HepG2 (cell line): ENCODE data around the gene KIRREL3. TPM values are rescaled to one million over a fixed set of nuclear protein-coding genes. Genes with fewer than 3 reads are reported as not detected.

Experiments
- ATAC-seq: fragments of 200-7000 bp; cut with Tn5 transposase; 3 replicates; pipeline ENCODE4 v1.9.1; 2020; ENCODE audit warnings: mild to moderate bottlenecking, moderate library complexity
- BruUV-seq: library from RNA; stranded (reverse); fragments of 400-500 nt; replicated peaks from 2 replicates; lab custom pipeline; 2021; lab: Mats Ljungman, UMichigan
- CTCF ChIA-PET: fragments of 300-600 bp; formaldehyde crosslinking; extraction: SDS; loops from one replicate; lab custom pipeline; 2021; ENCODE audit warnings: low total read pairs, inconsistent platforms, low intra/inter-chr PET ratio; lab: Yijun Ruan, JAX
- POLR2A ChIA-PET: fragments of 350-600 bp; sonication (Branson Sonifier 250); formaldehyde crosslinking; loops from one replicate; lab custom pipeline; 2020; ENCODE audit warnings: antibody characterized with exemption, inconsistent platforms; lab: Yijun Ruan, JAX
- DNase-seq: peaks from one replicate; pipeline ENCODE4 v3.0.0-alpha.2; 2015; ENCODE audit warnings: low spot score
- FAIRE-seq: peaks from 3 replicates; lab custom pipeline; 2011; peaks lifted over from hg19 to GRCh38; lab: Jason Lieb, UNC
- H2AFZ ChIP-seq: one replicate; pipeline ENCODE4 v1.6.1; 2011; ENCODE audit warnings: low read length, inconsistent platforms
- H3K27ac ChIP-seq: fragments of 300-600 bp; 3 replicates; pipeline ENCODE4 v1.8.0; 2011; ENCODE audit warnings: mixed run types, mild to moderate bottlenecking, mixed read lengths, low read length, inconsistent platforms; ENCODE audit not compliant: insufficient read depth; ENCODE audit errors: extremely low read length
- H3K27me3 ChIP-seq, 2 experiments: fragments of 200-600 bp in 1 of 2; 2 replicates in 1 of 2; 3 replicates in 1 of 2; pipeline versions ENCODE4 v1.6.0 to v1.8.0; 2011; ENCODE audit warnings: low read length in 2 of 2, mild to moderate bottlenecking in 2 of 2, moderate library complexity in 2 of 2, inconsistent platforms in 1 of 2; ENCODE audit not compliant: insufficient read depth in 2 of 2, control insufficient read depth in 1 of 2
- H3K36me3 ChIP-seq, 2 experiments: fragments of 200-600 bp in 1 of 2; replicated peaks in 1 of 2; 2 replicates in 1 of 2; 3 replicates in 1 of 2; pipeline versions ENCODE4 v1.5.1 to v1.8.0; 2011; ENCODE audit warnings: low read length in 2 of 2, inconsistent platforms in 1 of 2; ENCODE audit not compliant: insufficient read depth in 2 of 2, control insufficient read depth in 1 of 2
- H3K4me1 ChIP-seq: 2 replicates; pipeline ENCODE4 v1.5.1; 2012; ENCODE audit warnings: low read length, inconsistent platforms; ENCODE audit not compliant: insufficient read depth
- H3K4me2 ChIP-seq: 2 replicates; pipeline ENCODE4 v1.6.0; 2011; ENCODE audit warnings: low read depth, low read length, inconsistent platforms
- H3K4me3 ChIP-seq, 3 experiments: fragments of 200-600 bp in 1 of 3; sonication (generic), shearing (Covaris generic) in 1 of 3; replicated peaks in 1 of 3; 2 replicates each; pipeline ENCODE4 v1.5.1; 2011 to 2016; ENCODE audit warnings: low read length in 3 of 3, inconsistent platforms in 2 of 3, low read depth in 2 of 3, mild to moderate bottlenecking in 2 of 3, control low read depth in 1 of 3, mixed read lengths in 1 of 3; ENCODE audit not compliant: insufficient read depth in 1 of 3
- H3K79me2 ChIP-seq: one replicate; pipeline ENCODE4 v1.6.1; 2011; ENCODE audit warnings: low read length, inconsistent platforms; ENCODE audit not compliant: insufficient read depth
- H3K9ac ChIP-seq: 2 replicates; pipeline ENCODE4 v1.6.0; 2011; ENCODE audit warnings: mild to moderate bottlenecking, low read depth, low read length, inconsistent platforms; ENCODE audit not compliant: insufficient read depth
- H3K9me3 ChIP-seq: 2 replicates; pipeline ENCODE4 v1.5.1; 2012; ENCODE audit warnings: mild to moderate bottlenecking, low read length
- H4K20me1 ChIP-seq: 2 replicates; pipeline ENCODE4 v1.6.0; 2011; ENCODE audit warnings: inconsistent platforms, mild to moderate bottlenecking, low read length, moderate library complexity; ENCODE audit not compliant: insufficient read depth
- MXI1 ChIP-seq: IDR thresholded peaks from 3 replicates; pipeline ENCODE4 v1.6.1; 2012; ENCODE audit warnings: low read depth, low read length, inconsistent platforms, borderline replicate concordance
- SP4 ChIP-seq: sonication (generic); formaldehyde crosslinking; IDR thresholded peaks from 2 replicates; pipeline ENCODE4 v1.8.1; 2023; ENCODE audit warnings: mild to moderate bottlenecking, missing genetic modification reagents
- ZNF234 ChIP-seq: sonication (generic); formaldehyde crosslinking; conservative IDR thresholded peaks from 2 replicates; pipeline ENCODE4 v1.5.1; 2020; ENCODE audit warnings: mild to moderate bottlenecking, missing genetic modification reagents
- ZNF281 ChIP-seq: sonication (generic); formaldehyde crosslinking; IDR thresholded peaks from 2 replicates; pipeline ENCODE4 v1.4.0; 2020; ENCODE audit warnings: missing genetic modification reagents, borderline replicate concordance
- WGBS: methylation state at CpG from one replicate; pipeline ENCODE4 v1.1.6; 2017; ENCODE audit warnings: low lambda C conversion rate; 5-methylcytosine and 5-hydroxymethylcytosine counted together
- in situ Hi-C: cut with HindIII; loops from 2 replicates; pipeline ENCODE4 v1.10.0; 2017; ENCODE audit warnings: low pct_unique_long_range_greater_than_20kb; ENCODE audit not compliant: extremely low pct_ligation_motif_present
- intact Hi-C: fragments of 100-400 bp; cut with micrococcal nuclease; formaldehyde crosslinking; loops from one replicate; pipeline ENCODE4 v1.10.0; 2022; ENCODE audit not compliant: unreplicated experiment
- polyA plus RNA-seq, 8 experiments: library from polyadenylated mRNA; depleted of rRNA in 3 of 8; stranded (reverse) in 7 of 8; unstranded in 1 of 8; fragments of >200 nt; fragmentation: Illumina TruSeq in 4 of 8; extraction: Trizol in 4 of 8; gene quantifications; 2 replicates each; pipeline versions ENCODE4 v1.2.1 to v1.2.3, GENCODE V29; 2011 to 2016; ENCODE audit warnings: low read depth in 4 of 8, missing spikeins in 1 of 8, mixed read lengths in 1 of 8; ENCODE audit not compliant: insufficient read depth in 1 of 8
- total RNA-seq, 5 experiments: library from RNA; depleted of rRNA; stranded (reverse); fragments of >200 nt; fragmentation: Illumina TruSeq; extraction: Trizol; gene quantifications; 2 replicates each; pipeline ENCODE4 v1.2.3, GENCODE V29; 2016; ENCODE audit warnings: low read depth in 1 of 5
- TF ChIP-seq, protein P1 (sequence below): sonication (generic); formaldehyde crosslinking; IDR thresholded peaks from 2 replicates; pipeline ENCODE4 v1.5.0; 2020; ENCODE audit warnings: missing genetic modification reagents

The KIRREL3 gene
- total and polyA plus RNA-seq, 2 of the 13 experiments (the other 11 are each of a cell fraction or from before 2014, with no cell fraction given): not detected

- CTCF ChIA-PET: no interaction called here
- Histone ChIP-seq H4K20me1 (no peaks in the 10 kb centered on the region), H3K9me3 (no peaks in the 10 kb centered on the region), H3K9ac (no peak overlapping the region), H3K4me1 (no peaks in the 10 kb centered on the region), H3K27ac (no peak overlapping the region), H2AFZ (no peak overlapping the region), H3K4me2 (no peak overlapping the region), H3K4me3 (no peak overlapping the region), H3K36me3 (no peaks in the 10 kb centered on the region), H3K27me3 (peaks cover 0 to 4% of the 10 kb centered on the region in 2 experiments; a peak in 1 of 5 replicates), H3K79me2 (no peaks in the 10 kb centered on the region)
- TF ChIP-seq, protein P1, sequence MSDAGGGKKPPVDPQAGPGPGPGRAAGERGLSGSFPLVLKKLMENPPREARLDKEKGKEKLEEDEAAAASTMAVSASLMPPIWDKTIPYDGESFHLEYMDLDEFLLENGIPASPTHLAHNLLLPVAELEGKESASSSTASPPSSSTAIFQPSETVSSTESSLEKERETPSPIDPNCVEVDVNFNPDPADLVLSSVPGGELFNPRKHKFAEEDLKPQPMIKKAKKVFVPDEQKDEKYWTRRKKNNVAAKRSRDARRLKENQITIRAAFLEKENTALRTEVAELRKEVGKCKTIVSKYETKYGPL (CRISPR knock-in tag): no peak
- TF ChIP-seq ZNF234 (CRISPR knock-in tag): no peak
- no peak for TF ChIP-seq ZNF281 (CRISPR knock-in tag)
- no peak for TF ChIP-seq MXI1
- no peak for TF ChIP-seq SP4 (CRISPR knock-in tag)
- in situ Hi-C loops: no loop called here
- ATAC-seq: no peak
- WGBS: 0% methylated on average over 6 of the region's 7 CpGs
- FAIRE-seq: no peak
- intact Hi-C loops: no loop called here
- DNase-seq: no peak
- POLR2A ChIA-PET: no interaction called here
- no TSS peak for BruUV-seq
Observed at GRCh38 chr11:126862664-126863243, 137.8 kb downstream of the KIRREL3 start.
